DLD1 (cell line): ENCODE results near the gene FAM98B.

ENCODE experiments used
- in situ Hi-C: cut with HindIII; loops from 2 replicates; pipeline ENCODE4 v1.10.0; 2017; ENCODE audit warnings: low sequenced_read_pairs

Gene FAM98B

GRCh38 chr15:38506997-38507396, 53.1 kb downstream of the FAM98B start:
- in situ Hi-C loops = no loop called here

DNA sequence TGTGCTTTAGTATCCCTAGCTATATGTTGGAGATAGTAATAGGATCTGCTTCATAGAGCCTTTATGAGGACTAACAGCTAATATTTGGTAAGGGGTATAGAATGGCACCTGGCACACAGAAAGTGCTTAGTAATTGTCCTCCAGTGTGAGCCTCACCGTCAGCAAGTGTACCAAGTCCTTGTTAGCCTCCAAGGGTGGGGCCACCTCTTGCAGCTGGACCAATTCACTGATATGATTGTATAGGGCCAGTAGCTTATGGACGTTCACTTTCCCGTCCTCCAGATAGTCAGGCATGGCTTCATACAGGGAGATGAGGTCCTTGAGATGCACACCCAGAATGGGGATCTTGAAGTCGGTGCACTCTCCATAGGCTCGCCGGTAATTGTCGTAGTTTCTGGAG, 53.6 kb downstream of the FAM98B start:
- in situ Hi-C loops = no loop called here

DNA sequence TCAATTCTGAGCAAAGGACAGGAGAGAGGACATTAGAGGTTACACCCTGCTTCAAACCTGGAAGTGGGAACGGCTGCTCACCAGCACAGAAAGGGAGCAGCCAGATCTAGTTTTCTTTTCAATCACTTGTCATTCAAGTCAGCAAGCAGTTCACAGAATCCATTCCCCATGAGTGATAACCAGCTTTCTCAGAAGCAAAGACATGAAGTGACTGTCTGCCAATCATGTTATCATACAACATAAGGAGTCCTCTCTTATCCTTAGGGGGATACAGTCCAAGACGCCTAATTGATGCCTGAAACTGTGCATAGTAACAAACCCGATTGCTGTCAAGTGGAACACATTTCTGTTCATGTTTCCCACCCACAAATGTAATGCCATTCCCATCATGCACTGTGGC, 54.7 kb downstream of the FAM98B start:
- in situ Hi-C loops = no loop called here

- in situ Hi-C loops = no loop called here
Observed at GRCh38 chr15:38509152-38509551, 55.2 kb downstream of the FAM98B start.

DNA sequence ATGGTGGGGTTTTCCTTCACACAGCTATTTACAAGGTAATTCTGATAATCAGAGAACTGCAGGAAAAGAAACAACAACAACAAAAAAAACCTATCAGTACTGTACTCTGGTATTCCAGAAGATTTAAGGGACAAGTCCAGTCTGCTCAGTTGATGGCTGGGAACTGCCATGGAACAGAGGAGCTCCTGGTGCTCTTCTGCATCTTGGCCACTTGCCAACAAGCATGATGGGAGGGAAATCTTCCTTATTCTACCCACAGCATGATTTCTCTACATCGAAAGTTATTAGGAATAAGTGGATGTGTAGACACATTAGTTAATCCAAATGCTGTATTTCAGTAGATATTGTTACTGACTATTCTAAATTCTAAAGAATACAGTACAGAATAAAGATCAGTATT, 59.0 kb downstream of the FAM98B start:
- in situ Hi-C loops = no loop called here

GRCh38 chr15:38514601-38515000, 60.7 kb downstream of the FAM98B start:
- in situ Hi-C loops = no loop called here

- in situ Hi-C loops = no loop called here
Observed at GRCh38 chr15:38516626-38517025, 62.7 kb downstream of the FAM98B start.

GRCh38 chr15:38517312-38517975, 63.5 kb downstream of the FAM98B start:
- in situ Hi-C loops = no loop called here

DNA sequence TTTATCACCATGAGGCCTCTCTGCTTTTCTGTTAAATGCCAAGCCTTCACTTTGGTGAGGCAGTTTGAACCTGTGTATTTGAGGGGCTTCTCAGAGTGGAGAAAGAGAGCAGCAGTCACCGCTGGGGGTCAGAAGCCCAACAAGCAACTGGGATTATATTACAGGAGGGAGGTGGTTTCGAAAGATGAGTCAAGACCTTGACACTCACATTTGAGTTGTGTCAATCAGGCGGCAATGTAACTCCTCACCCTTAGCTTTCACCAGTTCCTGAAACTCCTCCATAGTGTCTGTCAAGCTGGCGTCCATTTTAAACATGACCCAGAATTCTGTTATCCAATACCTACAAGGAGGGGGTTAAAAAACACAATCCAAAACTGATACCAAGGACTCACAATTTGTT, 64.2 kb downstream of the FAM98B start:
- in situ Hi-C loops = no loop called here

- in situ Hi-C loops = no loop called here
Observed at GRCh38 chr15:38520035-38520434, 66.1 kb downstream of the FAM98B start.

DNA sequence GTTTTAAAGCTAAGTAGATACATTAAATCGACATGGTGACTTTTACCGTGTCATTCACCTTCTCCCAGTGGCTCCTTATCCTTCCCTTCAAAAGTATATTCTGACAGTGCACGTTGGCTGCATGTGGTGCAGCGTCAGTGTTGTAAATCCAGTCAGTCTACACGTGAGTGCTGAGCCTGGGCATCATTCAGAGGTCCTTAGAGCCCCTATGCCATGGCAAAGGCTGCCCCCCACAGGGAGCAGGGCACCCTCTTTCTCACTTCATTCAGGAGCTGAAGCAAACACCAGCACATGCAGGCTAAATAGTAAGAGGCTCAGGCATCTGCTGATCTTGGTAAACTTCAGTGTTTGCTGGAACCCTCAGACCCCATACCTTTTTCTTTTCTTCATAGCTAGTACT, 67.4 kb downstream of the FAM98B start:
- in situ Hi-C loops = no loop called here

GRCh38 chr15:38522922-38523321, 69.0 kb downstream of the FAM98B start:
- in situ Hi-C loops = no loop called here

DNA sequence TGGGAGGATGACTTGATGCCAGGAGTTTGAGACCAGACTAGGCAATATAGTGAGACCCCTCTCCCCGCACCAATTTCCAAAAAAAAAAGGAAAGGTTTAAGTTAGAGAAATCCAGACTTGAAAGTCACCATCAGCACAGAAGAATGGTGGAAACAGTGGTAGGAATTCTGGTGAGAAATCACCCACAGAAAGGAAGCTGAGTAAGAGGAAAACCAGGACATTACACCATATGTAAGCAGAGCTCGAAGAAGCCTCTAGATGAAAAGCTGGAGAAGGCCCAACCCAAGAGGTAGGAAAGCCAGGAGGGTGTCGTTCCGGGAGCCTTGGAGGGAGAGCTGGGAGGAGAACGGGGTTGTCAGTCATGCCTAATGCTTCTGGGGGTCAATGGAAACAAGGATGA, 70.2 kb downstream of the FAM98B start:
- in situ Hi-C loops = no loop called here

DNA sequence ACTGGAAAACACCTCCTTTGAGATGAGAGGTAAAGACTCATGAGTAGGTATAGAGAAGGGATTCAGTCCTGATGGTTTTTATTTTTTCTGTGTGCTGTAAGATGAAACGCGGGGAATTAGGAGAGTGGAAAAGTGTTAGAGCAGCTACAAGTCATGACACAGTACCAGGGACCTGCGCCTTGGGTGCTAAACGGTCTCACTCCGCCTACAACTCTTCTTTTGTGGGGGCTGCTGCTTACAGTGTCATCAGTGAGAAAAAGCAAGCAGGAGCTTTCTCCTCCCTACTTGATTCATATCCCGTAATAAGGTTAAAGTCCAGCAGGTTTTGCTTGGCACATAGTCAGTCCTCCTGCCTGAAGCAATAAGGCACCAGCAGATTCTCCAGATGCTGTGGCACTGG, 71.6 kb downstream of the FAM98B start:
- in situ Hi-C loops = no loop called here

DNA sequence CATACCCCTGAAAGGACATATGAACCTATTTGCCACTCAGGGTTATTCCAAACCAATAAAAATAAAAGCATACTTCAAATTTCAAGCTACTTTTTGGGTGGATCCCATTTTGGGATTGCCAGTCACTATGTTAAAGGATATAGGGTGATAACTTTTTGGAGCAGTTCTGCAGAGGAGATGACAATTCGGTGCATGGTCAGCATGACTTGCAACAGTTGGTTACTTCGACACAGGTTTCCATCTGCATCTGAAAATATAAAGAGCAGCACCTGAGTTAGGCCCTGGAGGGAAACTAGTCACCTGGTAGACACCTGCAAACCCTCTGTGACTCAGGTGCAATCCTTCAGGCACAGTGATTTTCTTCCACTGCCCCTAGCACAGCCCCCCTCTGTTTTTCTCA, 72.2 kb downstream of the FAM98B start:
- in situ Hi-C loops = no loop called here

DNA sequence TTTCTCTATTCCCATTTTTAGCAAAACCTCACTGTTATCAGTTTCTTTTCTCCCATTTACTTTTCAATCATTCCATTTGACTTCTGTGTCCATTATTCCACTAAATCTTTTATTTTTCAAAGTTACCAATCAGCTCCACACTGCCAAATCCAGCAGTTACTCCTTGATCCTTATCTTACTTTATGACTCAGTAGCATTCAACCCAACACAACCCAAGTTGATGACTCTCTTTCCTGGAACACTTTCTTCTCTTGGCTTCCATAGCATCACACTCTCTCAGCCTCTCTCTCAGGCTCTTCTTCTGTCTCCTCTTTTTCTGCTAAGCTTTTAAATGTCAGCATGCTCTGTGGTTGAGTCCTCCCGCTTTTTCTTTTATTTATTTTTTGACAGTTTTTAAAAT, 74.4 kb downstream of the FAM98B start:
- in situ Hi-C loops = no loop called here

GRCh38 chr15:38530113-38530512, 76.2 kb downstream of the FAM98B start:
- in situ Hi-C loops = no loop called here

DNA sequence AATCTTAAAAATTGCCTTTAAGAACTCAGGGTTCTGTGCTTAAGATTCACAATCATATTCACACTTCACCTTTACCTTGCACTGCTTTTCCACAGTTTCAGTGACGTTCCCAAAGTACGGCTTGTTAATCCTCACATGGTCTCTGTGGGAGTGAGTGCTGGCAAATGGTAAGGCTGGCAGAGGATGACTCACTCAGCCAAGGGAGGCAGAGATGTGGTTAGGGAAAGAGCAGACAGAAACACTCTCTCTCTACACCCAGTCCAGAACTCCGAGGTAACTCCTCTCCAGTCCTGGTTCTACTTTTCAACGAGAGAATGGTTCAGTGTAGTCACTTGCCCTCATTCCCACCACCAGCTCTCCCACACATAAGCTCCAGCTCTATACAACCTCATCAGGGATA, 77.6 kb downstream of the FAM98B start:
- in situ Hi-C loops = no loop called here

DNA sequence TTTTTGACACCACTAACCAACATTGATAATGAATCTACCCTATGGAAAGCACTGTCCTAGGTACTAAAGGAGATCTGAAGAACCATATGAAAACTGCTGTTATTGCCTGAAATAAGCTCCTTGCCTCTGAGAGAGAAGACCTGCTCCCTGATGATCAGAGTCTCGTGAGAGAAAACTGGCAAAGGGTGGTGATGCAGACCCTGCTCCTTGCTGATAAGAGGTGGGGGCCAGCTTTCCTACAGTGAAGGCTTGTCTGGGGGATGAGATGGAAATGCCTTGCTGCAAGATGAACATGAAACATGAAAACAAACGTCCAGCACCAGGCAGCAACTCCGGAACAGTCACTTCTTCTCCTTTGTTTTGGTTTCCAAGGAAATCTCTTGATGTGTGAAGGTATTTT, 78.8 kb downstream of the FAM98B start:
- in situ Hi-C loops = no loop called here

DNA sequence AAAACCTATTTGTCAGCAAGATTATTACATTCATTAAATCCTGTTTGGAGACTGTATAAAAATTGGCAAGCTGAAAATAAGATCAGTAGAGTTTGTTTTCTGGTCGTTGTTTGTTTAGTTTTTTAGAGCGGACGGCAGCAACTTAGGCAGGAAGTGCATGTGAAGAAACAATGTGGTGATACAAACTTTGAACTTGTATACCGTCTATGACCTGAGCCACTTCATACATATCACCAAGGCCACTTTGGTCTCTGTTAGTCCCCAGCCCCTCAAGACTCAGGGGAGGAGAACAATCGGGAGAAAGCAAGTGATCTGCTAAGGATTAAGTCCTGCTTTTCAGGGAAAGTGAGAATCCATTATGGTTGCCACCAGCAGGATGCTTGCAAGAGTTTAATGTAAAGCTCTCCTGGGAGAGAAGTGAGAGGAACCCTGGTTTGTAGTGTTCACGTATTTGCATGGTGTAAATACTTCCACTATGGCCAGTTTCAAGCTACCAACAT, 79.5 kb downstream of the FAM98B start:
- in situ Hi-C loops = no loop called here

- in situ Hi-C loops = no loop called here
Observed at GRCh38 chr15:38533926-38534325, 80.0 kb downstream of the FAM98B start.

- in situ Hi-C loops = no loop called here
Observed at GRCh38 chr15:38534691-38535090, 80.8 kb downstream of the FAM98B start.

GRCh38 chr15:38535491-38536200, 81.7 kb downstream of the FAM98B start:
- in situ Hi-C loops = no loop called here
